WTC11 (cell line): ENCODE results near the gene CHRNB2.

Experiments used
- CREB1 ChIP-seq: sonication (generic); formaldehyde crosslinking; IDR thresholded peaks from 2 replicates; pipeline ENCODE4 v1.8.0; 2023; ENCODE audit warnings: mild to moderate bottlenecking, missing genetic modification reagents
- ELF4 ChIP-seq: sonication (generic); formaldehyde crosslinking; IDR thresholded peaks from 2 replicates; pipeline ENCODE4 v1.8.1; 2022; ENCODE audit warnings: low read depth, mild to moderate bottlenecking, moderate library complexity, missing genetic modification reagents
- GTF2I ChIP-seq: fragments of 250-450 bp; sonication (Bioruptor Pico); conservative IDR thresholded peaks from 2 replicates; pipeline ENCODE4 v1.4.0; 2021; ENCODE audit warnings: mild to moderate bottlenecking
- MAX ChIP-seq: sonication (generic); formaldehyde crosslinking; IDR thresholded peaks from 2 replicates; pipeline ENCODE4 v1.8.0; 2022; ENCODE audit warnings: mild to moderate bottlenecking, missing genetic modification reagents
- MXD4 ChIP-seq: fragments of 250-450 bp; sonication (Bioruptor Pico); IDR thresholded peaks from 2 replicates; pipeline ENCODE4 v1.8.0; 2021; ENCODE audit warnings: mild to moderate bottlenecking, moderate library complexity, borderline replicate concordance
- NR3C1 ChIP-seq: sonication (generic); formaldehyde crosslinking; conservative IDR thresholded peaks from 2 replicates; pipeline ENCODE4 v1.8.1; 2023; ENCODE audit warnings: low read depth, mild to moderate bottlenecking, missing genetic modification reagents
- SP1 ChIP-seq: sonication (generic); formaldehyde crosslinking; conservative IDR thresholded peaks from 2 replicates; pipeline ENCODE4 v1.8.1; 2022; ENCODE audit warnings: missing genetic modification reagents
- TEAD4 ChIP-seq: sonication (generic); formaldehyde crosslinking; IDR thresholded peaks from 2 replicates; pipeline ENCODE4 v1.8.0; 2022; ENCODE audit warnings: mild to moderate bottlenecking, missing genetic modification reagents
- ZNF121 ChIP-seq: sonication (generic); formaldehyde crosslinking; IDR thresholded peaks from 2 replicates; pipeline ENCODE4 v1.8.0; 2023; ENCODE audit warnings: missing genetic modification reagents
- ZNF423 ChIP-seq: fragments of 250-450 bp; sonication (Bioruptor Pico); IDR thresholded peaks from 2 replicates; pipeline ENCODE4 v2.1.2; 2022; ENCODE audit warnings: mild to moderate bottlenecking, moderate library complexity
- TF ChIP-seq, protein P1 (sequence below): fragments of 200-600 bp; IDR thresholded peaks from 2 replicates; pipeline ENCODE4 v1.8.0; 2022; ENCODE audit warnings: antibody characterized with exemption
- TF ChIP-seq, protein P2 (sequence below): sonication (generic); formaldehyde crosslinking; IDR thresholded peaks from 2 replicates; pipeline ENCODE4 v1.8.1; 2023; ENCODE audit warnings: mild to moderate bottlenecking, moderate library complexity, missing genetic modification reagents
- TF ChIP-seq, protein P3 (sequence below): sonication (generic); formaldehyde crosslinking; IDR thresholded peaks from 2 replicates; pipeline ENCODE4 v1.8.0; 2022; ENCODE audit warnings: mild to moderate bottlenecking, missing genetic modification reagents
- TF ChIP-seq, protein P4 (sequence below): sonication (generic); formaldehyde crosslinking; IDR thresholded peaks from 2 replicates; pipeline ENCODE4 v1.8.1; 2023; ENCODE audit warnings: mild to moderate bottlenecking, missing genetic modification reagents, moderate library complexity

DNA sequence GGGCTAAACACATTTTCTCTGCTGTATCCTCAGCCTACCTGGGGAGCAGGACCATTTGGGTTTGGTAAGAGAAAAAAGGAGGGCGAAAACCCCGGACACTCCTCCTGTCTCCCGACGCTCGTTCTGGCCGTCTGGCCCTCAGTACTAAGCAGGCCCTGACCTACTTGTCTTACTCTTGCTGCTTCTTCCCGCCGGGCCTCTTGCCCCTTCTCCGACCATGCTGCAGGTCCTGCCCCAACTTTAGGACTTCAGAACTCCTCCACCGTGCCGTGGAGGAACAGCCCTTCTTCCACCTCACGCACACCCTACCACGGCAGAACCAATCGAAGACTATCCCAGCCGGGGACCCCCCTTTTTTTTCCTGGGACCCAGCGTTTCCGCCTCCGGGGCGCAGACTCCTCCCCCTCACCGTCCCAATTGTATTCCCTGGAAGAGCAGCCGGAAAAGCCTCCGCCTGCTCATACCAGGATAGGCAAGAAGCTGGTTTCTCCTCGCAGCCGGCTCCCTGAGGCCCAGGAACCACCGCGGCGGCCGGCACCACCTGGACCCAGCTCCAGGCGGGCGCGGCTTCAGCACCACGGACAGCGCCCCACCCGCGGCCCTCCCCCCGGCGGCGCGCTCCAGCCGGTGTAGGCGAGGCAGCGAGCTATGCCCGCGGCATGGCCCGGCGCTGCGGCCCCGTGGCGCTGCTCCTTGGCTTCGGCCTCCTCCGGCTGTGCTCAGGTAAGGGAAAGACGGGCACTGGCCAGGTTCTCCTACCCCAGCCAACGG, at the start of gene CHRNB2:
- TF ChIP-seq ZNF121 (CRISPR knock-in tag) (no peak), TEAD4 (CRISPR knock-in tag) (peak; percentile 91), NR3C1 (CRISPR knock-in tag) (peak; percentile 98), SP1 (CRISPR knock-in tag) (peak; percentile 93), ZNF423 (CRISPR knock-in tag) (peak; percentile 59), CREB1 (peak; percentile 89), ELF4 (CRISPR knock-in tag) (peak; percentile 98), MXD4 (no peak), MAX (CRISPR knock-in tag) (peak; percentile 93), GTF2I (CRISPR knock-in tag) (no peak)
- TF ChIP-seq, protein P1, sequence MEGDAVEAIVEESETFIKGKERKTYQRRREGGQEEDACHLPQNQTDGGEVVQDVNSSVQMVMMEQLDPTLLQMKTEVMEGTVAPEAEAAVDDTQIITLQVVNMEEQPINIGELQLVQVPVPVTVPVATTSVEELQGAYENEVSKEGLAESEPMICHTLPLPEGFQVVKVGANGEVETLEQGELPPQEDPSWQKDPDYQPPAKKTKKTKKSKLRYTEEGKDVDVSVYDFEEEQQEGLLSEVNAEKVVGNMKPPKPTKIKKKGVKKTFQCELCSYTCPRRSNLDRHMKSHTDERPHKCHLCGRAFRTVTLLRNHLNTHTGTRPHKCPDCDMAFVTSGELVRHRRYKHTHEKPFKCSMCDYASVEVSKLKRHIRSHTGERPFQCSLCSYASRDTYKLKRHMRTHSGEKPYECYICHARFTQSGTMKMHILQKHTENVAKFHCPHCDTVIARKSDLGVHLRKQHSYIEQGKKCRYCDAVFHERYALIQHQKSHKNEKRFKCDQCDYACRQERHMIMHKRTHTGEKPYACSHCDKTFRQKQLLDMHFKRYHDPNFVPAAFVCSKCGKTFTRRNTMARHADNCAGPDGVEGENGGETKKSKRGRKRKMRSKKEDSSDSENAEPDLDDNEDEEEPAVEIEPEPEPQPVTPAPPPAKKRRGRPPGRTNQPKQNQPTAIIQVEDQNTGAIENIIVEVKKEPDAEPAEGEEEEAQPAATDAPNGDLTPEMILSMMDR: no peak
- TF ChIP-seq, protein P2, sequence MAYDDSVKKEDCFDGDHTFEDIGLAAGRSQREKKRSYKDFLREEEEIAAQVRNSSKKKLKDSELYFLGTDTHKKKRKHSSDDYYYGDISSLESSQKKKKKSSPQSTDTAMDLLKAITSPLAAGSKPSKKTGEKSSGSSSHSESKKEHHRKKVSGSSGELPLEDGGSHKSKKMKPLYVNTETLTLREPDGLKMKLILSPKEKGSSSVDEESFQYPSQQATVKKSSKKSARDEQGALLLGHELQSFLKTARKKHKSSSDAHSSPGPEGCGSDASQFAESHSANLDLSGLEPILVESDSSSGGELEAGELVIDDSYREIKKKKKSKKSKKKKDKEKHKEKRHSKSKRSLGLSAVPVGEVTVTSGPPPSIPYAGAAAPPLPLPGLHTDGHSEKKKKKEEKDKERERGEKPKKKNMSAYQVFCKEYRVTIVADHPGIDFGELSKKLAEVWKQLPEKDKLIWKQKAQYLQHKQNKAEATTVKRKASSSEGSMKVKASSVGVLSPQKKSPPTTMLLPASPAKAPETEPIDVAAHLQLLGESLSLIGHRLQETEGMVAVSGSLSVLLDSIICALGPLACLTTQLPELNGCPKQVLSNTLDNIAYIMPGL: peak; percentile 97
- TF ChIP-seq, protein P3, sequence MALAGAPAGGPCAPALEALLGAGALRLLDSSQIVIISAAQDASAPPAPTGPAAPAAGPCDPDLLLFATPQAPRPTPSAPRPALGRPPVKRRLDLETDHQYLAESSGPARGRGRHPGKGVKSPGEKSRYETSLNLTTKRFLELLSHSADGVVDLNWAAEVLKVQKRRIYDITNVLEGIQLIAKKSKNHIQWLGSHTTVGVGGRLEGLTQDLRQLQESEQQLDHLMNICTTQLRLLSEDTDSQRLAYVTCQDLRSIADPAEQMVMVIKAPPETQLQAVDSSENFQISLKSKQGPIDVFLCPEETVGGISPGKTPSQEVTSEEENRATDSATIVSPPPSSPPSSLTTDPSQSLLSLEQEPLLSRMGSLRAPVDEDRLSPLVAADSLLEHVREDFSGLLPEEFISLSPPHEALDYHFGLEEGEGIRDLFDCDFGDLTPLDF (CRISPR knock-in tag): peak; percentile 94
- TF ChIP-seq, protein P4, sequence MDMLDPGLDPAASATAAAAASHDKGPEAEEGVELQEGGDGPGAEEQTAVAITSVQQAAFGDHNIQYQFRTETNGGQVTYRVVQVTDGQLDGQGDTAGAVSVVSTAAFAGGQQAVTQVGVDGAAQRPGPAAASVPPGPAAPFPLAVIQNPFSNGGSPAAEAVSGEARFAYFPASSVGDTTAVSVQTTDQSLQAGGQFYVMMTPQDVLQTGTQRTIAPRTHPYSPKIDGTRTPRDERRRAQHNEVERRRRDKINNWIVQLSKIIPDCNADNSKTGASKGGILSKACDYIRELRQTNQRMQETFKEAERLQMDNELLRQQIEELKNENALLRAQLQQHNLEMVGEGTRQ (CRISPR knock-in tag): peak; percentile 71
